HEK293 (cell line): ENCODE data around the gene SPATA33.

Source experiments
- CTCF ChIA-PET: fragments of 350-600 bp; formaldehyde crosslinking; extraction: SDS; loops from one replicate; lab custom pipeline; 2021; ENCODE audit warnings: antibody characterized with exemption; lab: Yijun Ruan, JAX
- POLR2A ChIA-PET: fragments of 300-600 bp; formaldehyde crosslinking; extraction: SDS; loops from one replicate; lab custom pipeline; 2020; ENCODE audit warnings: antibody characterized with exemption, inconsistent platforms; lab: Yijun Ruan, JAX
- H3K27ac ChIP-seq: fragments of 200-500 bp; sonication (Bioruptor generic); 2 replicates; pipeline ENCODE4 v1.5.1; 2014; ENCODE audit warnings: low read depth, low read length, control low read depth, inconsistent platforms; ENCODE audit errors: extremely low read depth
- H3K36me3 ChIP-seq, 2 experiments: fragments of 200-500 bp in 1 of 2; sonication (Bioruptor generic) in 1 of 2; 1 replicate in 1 of 2; 2 replicates in 1 of 2; pipeline ENCODE4 v1.5.1; 2014 to 2017; ENCODE audit warnings: inconsistent platforms in 2 of 2, low read length in 2 of 2; ENCODE audit not compliant: control insufficient read depth in 2 of 2, insufficient read depth in 1 of 2
- H3K4me1 ChIP-seq: fragments of 200-500 bp; sonication (Bioruptor generic); 2 replicates; pipeline ENCODE4 v1.5.1; 2014; ENCODE audit warnings: mild to moderate bottlenecking, low read length, inconsistent platforms; ENCODE audit not compliant: control insufficient read depth, insufficient read depth
- H3K4me3 ChIP-seq: 2 replicates; pipeline ENCODE4 v1.5.1; 2011; ENCODE audit warnings: low read depth, mild to moderate bottlenecking, control low read depth, low read length, moderate library complexity
- H3K9me3 ChIP-seq: fragments of 200-500 bp; sonication (Bioruptor generic); 2 replicates; pipeline ENCODE4 v1.5.1; 2014; ENCODE audit warnings: low read depth, low read length, inconsistent platforms; ENCODE audit not compliant: control insufficient read depth, insufficient read depth
- BCL11A ChIP-seq: fragments of 450-650 bp; formaldehyde crosslinking; IDR thresholded peaks from 2 replicates; pipeline ENCODE4 v1.5.1; 2016; ENCODE audit warnings: low read depth, missing biosample characterization, missing genetic modification characterization
- GFI1B ChIP-seq: fragments of 450-650 bp; formaldehyde crosslinking; IDR thresholded peaks from 2 replicates; pipeline ENCODE4 v1.5.1; 2016; ENCODE audit warnings: missing biosample characterization, missing genetic modification characterization
- REST ChIP-seq: fragments of 450-650 bp; formaldehyde crosslinking; IDR thresholded peaks from 2 replicates; pipeline ENCODE4 v1.5.1; 2016; ENCODE audit warnings: missing biosample characterization, missing genetic modification characterization
- SETDB1 ChIP-seq: IDR thresholded peaks from one replicate; pipeline ENCODE4 v1.6.1; 2017; ENCODE audit warnings: mild to moderate bottlenecking, low read length, moderate library complexity, mixed read lengths; ENCODE audit not compliant: insufficient read length
- SP3 ChIP-seq: fragments of 450-650 bp; formaldehyde crosslinking; IDR thresholded peaks from 2 replicates; pipeline ENCODE4 v1.5.1; 2016; ENCODE audit warnings: missing biosample characterization, missing genetic modification characterization
- YY2 ChIP-seq: fragments of 450-650 bp; formaldehyde crosslinking; IDR thresholded peaks from 2 replicates; pipeline ENCODE4 v1.5.1; 2016; ENCODE audit warnings: missing biosample characterization, missing genetic modification characterization
- ZBTB21 ChIP-seq: fragments of 450-650 bp; formaldehyde crosslinking; IDR thresholded peaks from 2 replicates; pipeline ENCODE4 v1.5.1; 2017; ENCODE audit warnings: missing biosample characterization, missing genetic modification characterization
- ZFHX2 ChIP-seq: fragments of 450-650 bp; formaldehyde crosslinking; conservative IDR thresholded peaks from 2 replicates; pipeline ENCODE4 v1.5.1; 2016; ENCODE audit warnings: missing biosample characterization, missing genetic modification characterization
- ZIC2 ChIP-seq: fragments of 450-650 bp; formaldehyde crosslinking; IDR thresholded peaks from 2 replicates; pipeline ENCODE4 v1.5.1; 2016; ENCODE audit warnings: missing biosample characterization, missing genetic modification characterization
- ZNF155 ChIP-seq: fragments of 450-650 bp; formaldehyde crosslinking; IDR thresholded peaks from 2 replicates; pipeline ENCODE4 v1.5.1; 2016; ENCODE audit warnings: missing biosample characterization, missing genetic modification characterization
- ZNF292 ChIP-seq: fragments of 450-650 bp; formaldehyde crosslinking; IDR thresholded peaks from 2 replicates; pipeline ENCODE4 v1.5.1; 2016; ENCODE audit warnings: low read depth, missing biosample characterization, missing genetic modification characterization, borderline replicate concordance
- ZNF350 ChIP-seq: fragments of 450-650 bp; formaldehyde crosslinking; IDR thresholded peaks from 2 replicates; pipeline ENCODE4 v1.5.0; 2017; ENCODE audit warnings: missing biosample characterization, mild to moderate bottlenecking, missing genetic modification characterization
- ZNF394 ChIP-seq: fragments of 450-650 bp; formaldehyde crosslinking; IDR thresholded peaks from 2 replicates; pipeline ENCODE4 v1.5.1; 2016; ENCODE audit warnings: missing biosample characterization, missing genetic modification characterization, mild to moderate bottlenecking, moderate library complexity, borderline replicate concordance
- ZNF404 ChIP-seq: fragments of 450-650 bp; formaldehyde crosslinking; IDR thresholded peaks from 2 replicates; pipeline ENCODE4 v1.5.1; 2017; ENCODE audit warnings: missing biosample characterization, missing genetic modification characterization
- ZNF488 ChIP-seq: fragments of 450-650 bp; formaldehyde crosslinking; IDR thresholded peaks from 2 replicates; pipeline ENCODE4 v1.5.1; 2016; ENCODE audit warnings: missing biosample characterization, missing genetic modification characterization
- ZNF514 ChIP-seq: fragments of 450-650 bp; formaldehyde crosslinking; IDR thresholded peaks from 2 replicates; pipeline ENCODE4 v1.5.1; 2016; ENCODE audit warnings: missing biosample characterization, missing genetic modification characterization
- ZNF529 ChIP-seq: fragments of 450-650 bp; formaldehyde crosslinking; IDR thresholded peaks from 2 replicates; pipeline ENCODE4 v1.5.1; 2017; ENCODE audit warnings: missing genetic modification characterization, missing biosample characterization; ENCODE audit not compliant: insufficient replicate concordance
- ZNF560 ChIP-seq: fragments of 450-650 bp; formaldehyde crosslinking; IDR thresholded peaks from 2 replicates; pipeline ENCODE4 v1.5.1; 2017; ENCODE audit warnings: missing biosample characterization, missing genetic modification characterization, borderline replicate concordance
- ZNF585B ChIP-seq: fragments of 450-650 bp; formaldehyde crosslinking; IDR thresholded peaks from 2 replicates; pipeline ENCODE4 v1.5.1; 2016; ENCODE audit warnings: missing biosample characterization, missing genetic modification characterization
- ZNF600 ChIP-seq: fragments of 450-650 bp; formaldehyde crosslinking; IDR thresholded peaks from 2 replicates; pipeline ENCODE4 v1.5.1; 2016; ENCODE audit warnings: missing biosample characterization, missing genetic modification characterization
- ZNF623 ChIP-seq: fragments of 450-650 bp; formaldehyde crosslinking; IDR thresholded peaks from 2 replicates; pipeline ENCODE4 v1.5.1; 2016; ENCODE audit warnings: missing biosample characterization, missing genetic modification characterization
- ZNF670 ChIP-seq: fragments of 450-650 bp; formaldehyde crosslinking; IDR thresholded peaks from 2 replicates; pipeline ENCODE4 v1.5.1; 2016; ENCODE audit warnings: missing biosample characterization, missing genetic modification characterization, low read depth
- ZNF791 ChIP-seq: fragments of 450-650 bp; formaldehyde crosslinking; IDR thresholded peaks from 2 replicates; pipeline ENCODE4 v1.5.1; 2016; ENCODE audit warnings: missing biosample characterization, missing genetic modification characterization
- TF ChIP-seq, protein P1 (sequence below): fragments of 450-650 bp; formaldehyde crosslinking; IDR thresholded peaks from 2 replicates; pipeline ENCODE4 v1.5.1; 2017; ENCODE audit warnings: missing biosample characterization, missing genetic modification characterization
- TF ChIP-seq, protein P2 (sequence below): fragments of 450-650 bp; formaldehyde crosslinking; IDR thresholded peaks from 2 replicates; pipeline ENCODE4 v1.5.1; 2016; ENCODE audit warnings: missing biosample characterization, missing genetic modification characterization

SPATA33 gene

DNA sequence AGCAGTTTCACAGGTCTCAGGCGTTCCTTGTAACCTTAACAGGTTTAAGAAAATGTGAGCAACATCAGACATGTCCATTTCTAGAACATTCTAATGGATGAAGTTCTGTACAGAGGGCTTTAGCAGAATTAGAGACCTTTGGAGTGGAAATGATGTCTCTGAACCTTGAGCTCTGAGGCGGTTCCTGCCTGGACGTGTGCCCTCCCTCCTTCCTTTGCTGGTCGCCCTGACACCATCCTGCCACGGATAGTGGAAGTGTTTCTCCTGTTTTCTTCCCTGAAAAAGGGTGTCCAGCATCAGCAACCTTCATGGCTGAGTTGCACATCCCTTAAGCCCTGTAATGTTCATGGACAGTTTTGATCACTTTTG is 11.1 kb downstream of the SPATA33 start:
- POLR2A ChIA-PET = no interaction called here
- no peaks in the 10 kb centered on the region for H3K4me1 ChIP-seq
- no peak for TF ChIP-seq ZNF488 (tag by site-specific recombination)
- TF ChIP-seq ZNF529 (tag by site-specific recombination) = no peak
- no peak for TF ChIP-seq REST (tag by site-specific recombination)
- TF ChIP-seq ZNF600 = no peak
- TF ChIP-seq SETDB1 = no peak
- TF ChIP-seq GFI1B (tag by site-specific recombination) = no peak
- TF ChIP-seq, protein P1, sequence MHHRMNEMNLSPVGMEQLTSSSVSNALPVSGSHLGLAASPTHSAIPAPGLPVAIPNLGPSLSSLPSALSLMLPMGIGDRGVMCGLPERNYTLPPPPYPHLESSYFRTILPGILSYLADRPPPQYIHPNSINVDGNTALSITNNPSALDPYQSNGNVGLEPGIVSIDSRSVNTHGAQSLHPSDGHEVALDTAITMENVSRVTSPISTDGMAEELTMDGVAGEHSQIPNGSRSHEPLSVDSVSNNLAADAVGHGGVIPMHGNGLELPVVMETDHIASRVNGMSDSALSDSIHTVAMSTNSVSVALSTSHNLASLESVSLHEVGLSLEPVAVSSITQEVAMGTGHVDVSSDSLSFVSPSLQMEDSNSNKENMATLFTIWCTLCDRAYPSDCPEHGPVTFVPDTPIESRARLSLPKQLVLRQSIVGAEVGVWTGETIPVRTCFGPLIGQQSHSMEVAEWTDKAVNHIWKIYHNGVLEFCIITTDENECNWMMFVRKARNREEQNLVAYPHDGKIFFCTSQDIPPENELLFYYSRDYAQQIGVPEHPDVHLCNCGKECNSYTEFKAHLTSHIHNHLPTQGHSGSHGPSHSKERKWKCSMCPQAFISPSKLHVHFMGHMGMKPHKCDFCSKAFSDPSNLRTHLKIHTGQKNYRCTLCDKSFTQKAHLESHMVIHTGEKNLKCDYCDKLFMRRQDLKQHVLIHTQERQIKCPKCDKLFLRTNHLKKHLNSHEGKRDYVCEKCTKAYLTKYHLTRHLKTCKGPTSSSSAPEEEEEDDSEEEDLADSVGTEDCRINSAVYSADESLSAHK (tag by site-specific recombination) = no peak
- TF ChIP-seq SP3 = no peak
- TF ChIP-seq ZNF623 (tag by site-specific recombination) = no peak
- TF ChIP-seq ZNF292 (tag by site-specific recombination) = no peak
- no peak for TF ChIP-seq ZNF560 (tag by site-specific recombination)
- TF ChIP-seq, all 188 proteins: peak for 0
- Histone ChIP-seq H3K27ac (no peak overlapping the region), H3K36me3 (peaks cover 0 to 13% of the 10 kb centered on the region in 2 experiments; a peak in 2 of 3 replicates), H3K9me3 (no peaks in the 10 kb centered on the region), H3K4me3 (no peak overlapping the region)
- CTCF ChIA-PET = interaction anchor here (0.7 kb wide), 2 partner anchors 13 to 666 kb away, joined by 4 read pairs; no protein-coding TSS in a partner anchor

GRCh38 chr16:89669755-89670154 is 12.1 kb downstream of the SPATA33 start:
- Histone ChIP-seq H3K9me3 (no peaks in the 10 kb centered on the region), H3K4me3 (no peak overlapping the region), H3K36me3 (peaks cover 0 to 5% of the 10 kb centered on the region in 2 experiments; a peak in 2 of 3 replicates), H3K27ac (no peak overlapping the region), H3K4me1 (no peaks in the 10 kb centered on the region)
- ChIA-PET POLR2A (interaction anchor here (0.6 to 0.7 kb wide), 2 partner anchors 17 to 73 kb away, joined by 3 to 5 read pairs; partner anchors contain the start of gene CDK10), CTCF (interaction anchor here (0.6 kb wide), 1 partner anchor 29 kb away, joined by 3 read pairs; no protein-coding TSS in a partner anchor)
- TF ChIP-seq ZNF585B (tag by site-specific recombination) = no peak
- TF ChIP-seq ZFHX2 = no peak
- no peak for TF ChIP-seq ZNF155 (tag by site-specific recombination)
- no peak for TF ChIP-seq ZNF404 (tag by site-specific recombination)
- no peak for TF ChIP-seq YY2 (tag by site-specific recombination)
- TF ChIP-seq ZIC2 (tag by site-specific recombination) = no peak
- TF ChIP-seq ZNF514 (tag by site-specific recombination) = no peak
- no peak for TF ChIP-seq ZNF350
- TF ChIP-seq BCL11A (tag by site-specific recombination) = no peak
- TF ChIP-seq ZNF394 (tag by site-specific recombination) = no peak
- TF ChIP-seq, protein P1 (tag by site-specific recombination) = no peak
- TF ChIP-seq ZNF791 (tag by site-specific recombination) = no peak
- TF ChIP-seq ZBTB21 (tag by site-specific recombination) = no peak
- TF ChIP-seq ZNF670 (tag by site-specific recombination) = no peak
- TF ChIP-seq, protein P2, sequence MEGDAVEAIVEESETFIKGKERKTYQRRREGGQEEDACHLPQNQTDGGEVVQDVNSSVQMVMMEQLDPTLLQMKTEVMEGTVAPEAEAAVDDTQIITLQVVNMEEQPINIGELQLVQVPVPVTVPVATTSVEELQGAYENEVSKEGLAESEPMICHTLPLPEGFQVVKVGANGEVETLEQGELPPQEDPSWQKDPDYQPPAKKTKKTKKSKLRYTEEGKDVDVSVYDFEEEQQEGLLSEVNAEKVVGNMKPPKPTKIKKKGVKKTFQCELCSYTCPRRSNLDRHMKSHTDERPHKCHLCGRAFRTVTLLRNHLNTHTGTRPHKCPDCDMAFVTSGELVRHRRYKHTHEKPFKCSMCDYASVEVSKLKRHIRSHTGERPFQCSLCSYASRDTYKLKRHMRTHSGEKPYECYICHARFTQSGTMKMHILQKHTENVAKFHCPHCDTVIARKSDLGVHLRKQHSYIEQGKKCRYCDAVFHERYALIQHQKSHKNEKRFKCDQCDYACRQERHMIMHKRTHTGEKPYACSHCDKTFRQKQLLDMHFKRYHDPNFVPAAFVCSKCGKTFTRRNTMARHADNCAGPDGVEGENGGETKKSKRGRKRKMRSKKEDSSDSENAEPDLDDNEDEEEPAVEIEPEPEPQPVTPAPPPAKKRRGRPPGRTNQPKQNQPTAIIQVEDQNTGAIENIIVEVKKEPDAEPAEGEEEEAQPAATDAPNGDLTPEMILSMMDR (tag by site-specific recombination) = no peak
